GM18499 (cell line): ENCODE results near the gene BPIFA1.

Source experiments
- ATAC-seq: cut with Tn5 transposase; IDR thresholded peaks from one replicate; pipeline ENCODE4 v1.9.1; 2021; ENCODE audit warnings: moderate number of reproducible peaks; ENCODE audit not compliant: insufficient read depth, unreplicated experiment

Gene BPIFA1

GRCh38 chr20:33235696-33236095 is at the start of gene BPIFA1:
TSS of gene BPIFA1 (plus strand) at chr20:33235996. CDS start at chr20:33237712, 1,716 bp downstream.
- no peak for ATAC-seq

DNA sequence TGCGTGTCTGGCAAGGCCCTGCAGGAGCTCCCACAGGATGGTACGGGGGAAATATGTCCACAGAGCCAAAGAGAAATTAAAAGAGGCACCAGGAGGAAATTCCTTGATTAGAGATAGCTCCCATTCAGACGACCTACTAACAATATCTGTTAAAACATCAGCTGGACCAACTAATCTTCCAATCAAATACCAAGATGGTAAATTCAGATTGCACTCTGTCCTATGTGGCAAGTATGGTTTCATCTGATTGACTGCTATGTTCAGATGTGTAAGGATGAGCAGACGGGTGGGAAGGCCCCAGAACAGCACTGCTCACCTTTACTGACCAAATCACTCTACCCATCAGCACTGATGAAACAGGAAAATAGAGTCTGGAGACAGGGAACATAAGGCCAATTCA is 48.3 kb upstream of the BPIFA1 start:
- no peak for ATAC-seq

DNA sequence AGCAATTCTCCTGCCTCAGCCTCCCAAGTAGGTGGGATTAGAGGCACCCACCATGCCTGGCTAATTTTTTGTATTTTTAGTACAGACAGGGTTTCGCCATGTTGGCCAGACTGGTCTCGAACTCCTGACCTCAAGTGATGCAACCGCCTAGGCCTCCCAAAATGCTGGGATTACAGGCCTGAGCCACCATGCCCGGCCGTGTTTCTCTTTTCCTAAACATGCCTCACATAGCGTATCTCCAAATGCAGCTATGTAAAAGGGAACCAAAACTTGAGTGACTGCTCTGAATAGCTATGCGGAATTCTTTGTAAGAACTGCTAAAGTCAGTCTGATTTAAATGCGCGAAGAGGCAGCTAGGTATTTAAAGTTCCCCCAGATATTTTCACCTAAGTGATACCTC is 47.4 kb upstream of the BPIFA1 start:
- no peak for ATAC-seq

GRCh38 chr20:33191484-33191883 is 44.3 kb upstream of the BPIFA1 start:
- no peak for ATAC-seq

- ATAC-seq: no peak
Measured at GRCh38 chr20:33191955-33192354, 43.8 kb upstream of the BPIFA1 start.

DNA sequence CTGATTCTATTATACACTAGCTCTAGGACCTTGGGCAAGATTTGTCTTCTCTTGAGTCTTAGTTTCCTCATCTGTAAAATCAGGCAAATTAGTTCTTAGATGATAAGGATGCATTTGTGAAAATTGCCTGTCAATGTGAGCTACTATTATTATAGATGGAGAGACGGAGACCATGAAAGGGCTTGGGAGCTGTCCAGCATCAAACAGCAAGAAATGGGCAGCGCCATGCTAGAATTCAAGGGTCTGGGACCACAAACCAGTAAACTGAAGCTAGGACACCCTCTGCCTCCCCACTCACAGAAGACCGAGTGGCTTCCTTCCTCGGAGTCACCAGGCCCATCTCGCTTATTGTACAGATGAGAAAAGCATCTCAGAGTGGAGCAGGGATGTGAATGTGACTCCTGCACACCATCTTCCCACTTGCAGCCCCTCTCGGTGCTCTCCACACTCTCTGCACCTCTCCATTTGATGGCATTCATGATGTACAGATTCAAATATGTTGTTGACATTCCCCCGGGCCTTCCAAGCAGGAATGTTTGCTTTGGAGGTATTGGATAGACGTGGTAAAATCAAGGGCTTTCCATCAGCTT is 42.8 kb upstream of the BPIFA1 start:
- ATAC-seq: no peak

GRCh38 chr20:33199026-33199425 is 36.8 kb upstream of the BPIFA1 start:
- ATAC-seq: no peak

DNA sequence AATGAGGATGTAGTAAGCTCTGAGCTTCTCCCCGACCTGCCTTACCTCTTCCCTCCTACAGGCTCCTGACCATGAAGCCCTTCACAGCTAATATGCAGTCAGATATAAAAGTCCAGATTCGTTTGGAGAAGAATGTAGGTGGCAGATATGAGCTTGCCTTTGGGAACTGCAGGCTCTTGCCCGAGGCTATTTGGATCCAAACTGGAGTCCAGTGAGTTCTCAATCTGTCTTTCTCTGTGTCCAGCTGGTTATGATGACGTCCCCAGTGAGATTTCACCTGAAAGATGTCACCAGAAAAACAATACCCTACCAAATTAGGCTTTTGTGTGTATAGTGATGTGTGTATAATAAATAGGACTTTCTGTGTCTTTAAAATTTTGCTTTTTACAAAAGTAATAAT is 33.3 kb upstream of the BPIFA1 start:
- ATAC-seq: no peak

DNA sequence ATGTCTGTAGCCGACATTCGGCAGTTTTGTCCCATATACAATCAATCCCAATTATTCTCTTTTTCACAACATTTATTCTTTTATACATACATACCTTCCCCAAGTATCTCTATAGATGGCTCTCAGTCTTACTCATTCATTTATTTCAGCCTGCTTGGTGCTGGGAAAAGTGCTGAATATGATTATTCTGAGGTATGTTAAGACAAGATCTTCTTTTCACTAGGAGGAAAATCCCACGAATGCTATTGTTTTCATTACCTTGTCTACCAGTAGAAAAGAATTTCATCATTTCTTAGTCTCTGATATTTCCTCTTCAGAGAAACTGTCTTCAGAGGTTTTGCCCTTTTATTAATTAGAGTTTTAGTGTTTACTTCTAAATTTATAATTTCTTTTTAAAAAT is 32.4 kb upstream of the BPIFA1 start:
- ATAC-seq: no peak

DNA sequence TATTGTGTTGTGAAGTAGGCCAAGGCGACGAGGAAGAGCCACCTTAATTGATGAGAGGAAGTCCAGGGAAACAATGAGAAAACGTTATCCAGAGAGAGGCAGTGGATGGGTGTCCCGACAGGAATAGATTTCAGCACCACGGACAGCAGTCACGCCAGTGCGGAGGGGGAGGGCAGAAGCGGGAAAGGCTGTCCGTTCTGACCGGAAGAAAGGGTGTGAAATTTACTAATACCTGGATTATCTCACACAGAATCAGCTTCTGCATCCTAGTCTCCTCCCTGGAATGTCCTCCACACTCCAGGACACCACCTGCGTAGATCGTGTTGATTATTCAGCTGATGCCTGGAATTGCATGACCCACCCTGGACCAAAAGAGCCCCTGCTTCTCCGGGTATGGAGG is 26.0 kb upstream of the BPIFA1 start:
- no peak for ATAC-seq

GRCh38 chr20:33210371-33210770 is 25.4 kb upstream of the BPIFA1 start:
- ATAC-seq: no peak

DNA sequence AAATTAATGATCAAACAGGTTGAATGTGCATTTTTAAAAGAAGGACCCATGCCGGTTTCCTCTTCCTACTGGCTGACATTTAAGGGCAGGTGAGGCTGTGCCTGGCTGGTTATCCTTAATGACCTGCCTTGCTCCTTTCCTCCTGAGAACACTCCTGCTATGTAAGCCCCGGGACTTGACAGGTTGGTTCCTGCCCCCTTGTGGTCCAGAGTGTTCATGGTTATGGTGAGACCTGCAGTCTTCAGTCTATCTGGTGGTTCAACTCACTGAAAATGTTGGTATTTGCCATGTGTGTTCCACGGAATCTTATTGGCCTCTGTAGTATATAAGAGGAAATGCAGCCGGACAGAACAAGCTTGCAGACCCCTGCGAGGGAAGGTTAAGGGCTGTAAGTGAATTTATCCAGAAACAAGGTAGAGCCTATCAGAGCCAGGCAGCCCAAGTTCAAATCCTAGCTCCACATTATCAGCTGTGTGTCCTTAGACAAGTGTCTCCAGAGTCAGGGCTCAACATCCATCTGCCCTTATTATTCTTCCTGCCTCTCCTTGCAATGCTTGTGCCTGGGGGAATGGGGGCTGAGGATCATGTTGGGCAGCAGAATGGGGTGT is 23.9 kb upstream of the BPIFA1 start:
- ATAC-seq: no peak

GRCh38 chr20:33217052-33217451 is 18.7 kb upstream of the BPIFA1 start, which contains the start of gene BPIFA3:
TSS of gene BPIFA3 (plus strand) at chr20:33217352. CDS start at chr20:33217537, 185 bp downstream.
- no peak for ATAC-seq

GRCh38 chr20:33224399-33224798 is 11.4 kb upstream of the BPIFA1 start:
- no peak for ATAC-seq

DNA sequence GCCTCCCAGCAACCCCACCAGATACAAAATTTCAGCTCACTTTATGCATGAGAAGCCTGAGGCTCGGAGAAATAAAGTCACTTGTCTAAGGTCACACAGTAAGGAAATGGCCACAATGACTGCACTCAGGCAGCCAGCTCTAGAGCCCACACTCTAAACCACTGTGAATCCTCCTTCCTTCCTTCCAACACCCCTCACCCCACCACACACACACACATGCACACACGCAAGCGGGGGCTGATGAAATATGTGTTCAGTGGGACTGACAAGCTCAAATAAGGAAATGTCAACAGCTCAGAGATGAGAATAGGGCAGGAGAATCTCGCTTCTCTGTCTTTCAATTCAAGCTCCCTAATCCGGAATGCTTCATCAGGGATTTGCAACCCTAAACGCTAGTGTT is 6.0 kb upstream of the BPIFA1 start:
- no peak for ATAC-seq

GRCh38 chr20:33231237-33231636 is 4.6 kb upstream of the BPIFA1 start:
- ATAC-seq: no peak

GRCh38 chr20:33232486-33233072 is 3.2 kb upstream of the BPIFA1 start:
- no peak for ATAC-seq

- no peak for ATAC-seq
Measured at GRCh38 chr20:33233129-33233774, 2.5 kb upstream of the BPIFA1 start.

DNA sequence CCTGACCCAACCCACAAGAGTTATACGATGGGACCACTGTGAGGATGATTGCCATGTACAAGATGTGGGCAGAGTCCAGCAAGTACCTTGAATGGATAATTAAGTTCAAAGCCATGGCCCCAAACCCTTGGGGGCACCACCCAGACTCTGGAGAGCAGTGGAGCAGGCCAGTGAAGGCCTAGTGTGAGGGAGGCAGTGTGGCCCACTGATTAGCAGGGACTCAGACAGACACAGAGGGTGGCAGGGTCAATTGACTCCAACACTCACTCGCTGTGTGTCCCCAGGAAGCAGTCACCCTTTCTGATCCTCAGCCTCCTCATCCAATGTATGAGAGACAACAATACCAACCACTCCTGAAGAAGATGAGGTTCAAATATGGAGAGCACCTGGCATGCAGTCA is 1.7 kb upstream of the BPIFA1 start:
- no peak for ATAC-seq

GRCh38 chr20:33236351-33236750 is 555 bp downstream of the BPIFA1 start:
- no peak for ATAC-seq

DNA sequence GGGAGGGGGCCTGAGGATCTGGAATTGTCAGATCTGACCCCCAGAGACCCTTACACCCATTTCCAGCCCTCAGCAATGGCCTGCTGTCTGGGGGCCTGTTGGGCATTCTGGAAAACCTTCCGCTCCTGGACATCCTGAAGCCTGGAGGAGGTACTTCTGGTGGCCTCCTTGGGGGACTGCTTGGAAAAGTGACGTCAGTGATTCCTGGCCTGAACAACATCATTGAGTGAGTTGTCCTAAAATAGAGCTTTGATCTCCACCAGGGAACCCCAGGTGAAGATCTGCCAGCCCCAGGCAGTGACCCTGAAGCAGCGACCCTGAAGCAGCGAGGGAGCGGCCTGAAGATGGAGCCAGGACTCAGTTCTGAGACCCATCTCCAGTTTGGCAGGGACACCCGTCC is 2.2 kb downstream of the BPIFA1 start:
- no peak for ATAC-seq
